OCI-LY3 (cell line): ENCODE measurements around the gene PIP4K2B.

Source experiments
- EZH2phosphoT487 ChIP-seq: fragments of 200-600 bp; shearing (Covaris generic); IDR thresholded peaks from 2 replicates; pipeline ENCODE4 v1.6.1; 2018; ENCODE audit warnings: antibody characterized with exemption, mixed run types, low read depth
- TF ChIP-seq, protein P1 (sequence below): fragments of 200-600, 300-600 bp; sonication (generic); IDR thresholded peaks from 2 replicates; pipeline ENCODE4 v1.5.1; 2014; ENCODE audit warnings: antibody characterized with exemption, low read length, low read depth

DNA sequence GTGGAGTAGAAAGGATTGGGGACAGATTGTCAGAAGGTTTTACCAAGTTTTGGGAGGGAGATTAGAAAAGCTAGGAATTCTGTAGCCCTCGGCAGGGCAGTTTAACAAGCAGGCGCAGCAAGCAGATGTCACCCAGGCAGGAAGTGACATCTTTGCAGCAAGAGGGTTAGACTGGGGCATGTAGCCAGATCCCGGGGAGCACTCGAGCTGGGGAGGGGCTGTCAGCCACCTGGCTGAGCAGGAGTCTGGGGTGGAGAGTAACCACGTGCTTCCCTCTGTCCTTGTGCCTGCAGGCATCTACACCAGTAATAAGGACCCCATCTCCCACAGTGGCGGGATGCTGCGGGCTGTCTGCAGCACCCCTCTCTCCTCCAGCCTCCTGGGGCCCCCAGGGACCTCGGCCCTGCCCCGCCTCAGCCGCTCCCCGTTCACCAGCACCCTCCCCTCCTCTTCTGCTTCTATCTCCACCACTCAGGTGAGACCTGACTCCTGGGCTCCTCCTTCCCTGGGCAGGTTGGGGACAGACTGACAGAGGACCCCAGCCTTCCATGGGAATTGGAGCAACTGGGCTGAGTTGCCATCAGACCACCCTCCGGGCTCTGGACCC is 82.1 kb downstream of the PIP4K2B start:
- TF ChIP-seq, protein P1, sequence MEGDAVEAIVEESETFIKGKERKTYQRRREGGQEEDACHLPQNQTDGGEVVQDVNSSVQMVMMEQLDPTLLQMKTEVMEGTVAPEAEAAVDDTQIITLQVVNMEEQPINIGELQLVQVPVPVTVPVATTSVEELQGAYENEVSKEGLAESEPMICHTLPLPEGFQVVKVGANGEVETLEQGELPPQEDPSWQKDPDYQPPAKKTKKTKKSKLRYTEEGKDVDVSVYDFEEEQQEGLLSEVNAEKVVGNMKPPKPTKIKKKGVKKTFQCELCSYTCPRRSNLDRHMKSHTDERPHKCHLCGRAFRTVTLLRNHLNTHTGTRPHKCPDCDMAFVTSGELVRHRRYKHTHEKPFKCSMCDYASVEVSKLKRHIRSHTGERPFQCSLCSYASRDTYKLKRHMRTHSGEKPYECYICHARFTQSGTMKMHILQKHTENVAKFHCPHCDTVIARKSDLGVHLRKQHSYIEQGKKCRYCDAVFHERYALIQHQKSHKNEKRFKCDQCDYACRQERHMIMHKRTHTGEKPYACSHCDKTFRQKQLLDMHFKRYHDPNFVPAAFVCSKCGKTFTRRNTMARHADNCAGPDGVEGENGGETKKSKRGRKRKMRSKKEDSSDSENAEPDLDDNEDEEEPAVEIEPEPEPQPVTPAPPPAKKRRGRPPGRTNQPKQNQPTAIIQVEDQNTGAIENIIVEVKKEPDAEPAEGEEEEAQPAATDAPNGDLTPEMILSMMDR = no peak
- no peak for TF ChIP-seq EZH2phosphoT487
